Prostate gland (tissue), 2 donors: Measurements from ENCODE around the gene TRAF2. TPM values are rescaled to one million over a fixed set of nuclear protein-coding genes. Genes with fewer than 3 reads are reported as not detected.
A peak's percentile ranks its signal among the peaks of the same experiment; 100 is the strongest.
"Not testable (repeated sequence)": the region's sequence is repeated elsewhere in the genome, so short reads cannot be mapped to it uniquely, and the experiment has no call there.

Experiments
- DNase-seq: peaks from one replicate; pipeline ENCODE4 v3.0.0-alpha.2; 2019; ENCODE audit warnings: low spot score
- H3K27ac ChIP-seq, 2 donors: fragments of 200-600 bp; sonication (generic); 2 replicates each; pipeline ENCODE4 v1.5.1; 2017 to 2019
- H3K27me3 ChIP-seq: fragments of 200-600 bp; sonication (generic); replicated peaks from 2 replicates; pipeline ENCODE4 v1.5.1; 2019; ENCODE audit not compliant: insufficient read depth
- H3K36me3 ChIP-seq, 2 donors: fragments of 200-600 bp; sonication (generic); 1 replicate in 1 of 2; 2 replicates in 1 of 2; pipeline versions ENCODE4 v1.5.1 to v1.8.1; 2017 to 2019
- H3K4me1 ChIP-seq: fragments of 200-600 bp; sonication (generic); replicated peaks from 2 replicates; pipeline ENCODE4 v1.5.1; 2019
- H3K4me3 ChIP-seq, 2 donors: fragments of 200-600 bp; sonication (generic); 2 replicates each; pipeline ENCODE4 v1.5.1; 2017 to 2019
- H3K9me3 ChIP-seq: fragments of 200-600 bp; sonication (generic); 2 replicates; pipeline ENCODE4 v1.5.1; 2017
- POLR2A ChIP-seq: fragments of 450-650 bp; IDR thresholded peaks from one replicate; pipeline ENCODE4 v1.6.1; 2016; ENCODE audit warnings: antibody characterized with exemption, mild to moderate bottlenecking
- POLR2AphosphoS5 ChIP-seq: sonication (generic); formaldehyde crosslinking; IDR thresholded peaks from one replicate; pipeline ENCODE4 v1.6.1; 2017; ENCODE audit warnings: antibody characterized with exemption
- WGBS: methylation state at CpG from one replicate; pipeline ENCODE4 v1.1.5; 2018; 5-methylcytosine and 5-hydroxymethylcytosine counted together
- intact Hi-C: fragments of 100-400 bp; cut with DNase I; formaldehyde crosslinking; loops from one replicate; pipeline ENCODE4 v1.14.2; 2022
- total RNA-seq, 2 donors: library from RNA; depleted of rRNA; stranded (reverse); fragments of >200 nt; gene quantifications; one replicate each; pipeline ENCODE4 v1.1.0, GENCODE V29; 2016
- TF ChIP-seq, protein P1 (sequence below), 4 experiments: fragments of 200-600 bp in 2 of 4; fragments of 450-650 bp in 2 of 4; sonication (generic) in 2 of 4; IDR thresholded peaks; 1 replicate in 3 of 4; 2 replicates in 1 of 4; pipeline ENCODE4 v1.5.1; 2016 to 2019; ENCODE audit warnings: antibody characterized with exemption in 4 of 4, mild to moderate bottlenecking in 2 of 4, moderate library complexity in 2 of 4

The TRAF2 gene, protein sequence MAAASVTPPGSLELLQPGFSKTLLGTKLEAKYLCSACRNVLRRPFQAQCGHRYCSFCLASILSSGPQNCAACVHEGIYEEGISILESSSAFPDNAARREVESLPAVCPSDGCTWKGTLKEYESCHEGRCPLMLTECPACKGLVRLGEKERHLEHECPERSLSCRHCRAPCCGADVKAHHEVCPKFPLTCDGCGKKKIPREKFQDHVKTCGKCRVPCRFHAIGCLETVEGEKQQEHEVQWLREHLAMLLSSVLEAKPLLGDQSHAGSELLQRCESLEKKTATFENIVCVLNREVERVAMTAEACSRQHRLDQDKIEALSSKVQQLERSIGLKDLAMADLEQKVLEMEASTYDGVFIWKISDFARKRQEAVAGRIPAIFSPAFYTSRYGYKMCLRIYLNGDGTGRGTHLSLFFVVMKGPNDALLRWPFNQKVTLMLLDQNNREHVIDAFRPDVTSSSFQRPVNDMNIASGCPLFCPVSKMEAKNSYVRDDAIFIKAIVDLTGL
- 10 to 100 TPM; 23.6 to 24.2 TPM for total RNA-seq

DNA sequence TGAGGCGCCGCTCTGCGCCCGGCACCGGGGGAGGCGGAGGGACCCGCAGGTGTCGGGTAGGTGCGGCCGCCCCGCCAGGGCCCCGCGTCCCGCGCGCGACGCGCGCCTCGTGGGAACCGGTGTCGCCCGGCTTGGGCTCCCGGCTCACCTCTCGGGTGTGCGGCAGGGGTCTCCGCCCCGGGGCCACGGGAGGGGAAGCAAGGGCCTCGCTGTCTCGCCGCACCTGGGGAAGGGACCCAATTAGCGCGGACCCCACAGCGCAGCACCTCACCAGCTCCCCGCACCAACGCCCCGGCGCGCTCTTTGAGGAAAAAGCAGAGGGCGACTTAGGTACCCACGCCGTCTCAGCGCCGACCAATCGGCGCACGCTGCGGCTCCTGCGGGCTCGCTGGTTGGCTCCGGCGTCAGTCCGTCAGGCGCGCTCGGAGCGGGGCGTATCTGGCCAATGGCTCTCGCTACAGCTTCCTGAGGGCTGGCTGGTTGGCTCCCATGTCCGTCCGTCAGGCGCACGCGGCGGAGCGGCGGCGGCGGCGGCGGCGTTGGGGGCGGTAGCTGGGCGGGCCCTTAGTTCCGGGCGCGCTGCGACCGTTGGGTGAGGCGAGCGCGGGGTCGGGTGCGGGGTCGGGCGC is at the start of gene TRAF2:
Gene TRAF2, plus strand, starts transcription at position 567 of the 629 bp plus-strand sequence. CDS start 12,225 bp downstream, outside the sequence.
- peak; percentile 98 for DNase-seq
- Histone ChIP-seq H3K27ac (peak within 1 kb of the TSS; percentile 72 to 80), H3K27me3 (no peaks in the 10 kb centered on the region), H3K36me3 (no peaks in the 10 kb centered on the region), H3K4me1 (peaks cover 2% of the 10 kb centered on the region), H3K4me3 (peak within 1 kb of the TSS; percentile 93 to 99), H3K9me3 (no peaks in the 10 kb centered on the region)
- TF ChIP-seq, protein P1, sequence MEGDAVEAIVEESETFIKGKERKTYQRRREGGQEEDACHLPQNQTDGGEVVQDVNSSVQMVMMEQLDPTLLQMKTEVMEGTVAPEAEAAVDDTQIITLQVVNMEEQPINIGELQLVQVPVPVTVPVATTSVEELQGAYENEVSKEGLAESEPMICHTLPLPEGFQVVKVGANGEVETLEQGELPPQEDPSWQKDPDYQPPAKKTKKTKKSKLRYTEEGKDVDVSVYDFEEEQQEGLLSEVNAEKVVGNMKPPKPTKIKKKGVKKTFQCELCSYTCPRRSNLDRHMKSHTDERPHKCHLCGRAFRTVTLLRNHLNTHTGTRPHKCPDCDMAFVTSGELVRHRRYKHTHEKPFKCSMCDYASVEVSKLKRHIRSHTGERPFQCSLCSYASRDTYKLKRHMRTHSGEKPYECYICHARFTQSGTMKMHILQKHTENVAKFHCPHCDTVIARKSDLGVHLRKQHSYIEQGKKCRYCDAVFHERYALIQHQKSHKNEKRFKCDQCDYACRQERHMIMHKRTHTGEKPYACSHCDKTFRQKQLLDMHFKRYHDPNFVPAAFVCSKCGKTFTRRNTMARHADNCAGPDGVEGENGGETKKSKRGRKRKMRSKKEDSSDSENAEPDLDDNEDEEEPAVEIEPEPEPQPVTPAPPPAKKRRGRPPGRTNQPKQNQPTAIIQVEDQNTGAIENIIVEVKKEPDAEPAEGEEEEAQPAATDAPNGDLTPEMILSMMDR (IDR thresholded peaks at IDR 0.05): peak in 1 of 4 experiments; percentile 40
- TF ChIP-seq POLR2A (peak; percentile 77), POLR2AphosphoS5 (peak; percentile 89)
- WGBS: 2% methylated on average over 76 of the region's 88 CpGs
- intact Hi-C loops: no loop called here

DNA sequence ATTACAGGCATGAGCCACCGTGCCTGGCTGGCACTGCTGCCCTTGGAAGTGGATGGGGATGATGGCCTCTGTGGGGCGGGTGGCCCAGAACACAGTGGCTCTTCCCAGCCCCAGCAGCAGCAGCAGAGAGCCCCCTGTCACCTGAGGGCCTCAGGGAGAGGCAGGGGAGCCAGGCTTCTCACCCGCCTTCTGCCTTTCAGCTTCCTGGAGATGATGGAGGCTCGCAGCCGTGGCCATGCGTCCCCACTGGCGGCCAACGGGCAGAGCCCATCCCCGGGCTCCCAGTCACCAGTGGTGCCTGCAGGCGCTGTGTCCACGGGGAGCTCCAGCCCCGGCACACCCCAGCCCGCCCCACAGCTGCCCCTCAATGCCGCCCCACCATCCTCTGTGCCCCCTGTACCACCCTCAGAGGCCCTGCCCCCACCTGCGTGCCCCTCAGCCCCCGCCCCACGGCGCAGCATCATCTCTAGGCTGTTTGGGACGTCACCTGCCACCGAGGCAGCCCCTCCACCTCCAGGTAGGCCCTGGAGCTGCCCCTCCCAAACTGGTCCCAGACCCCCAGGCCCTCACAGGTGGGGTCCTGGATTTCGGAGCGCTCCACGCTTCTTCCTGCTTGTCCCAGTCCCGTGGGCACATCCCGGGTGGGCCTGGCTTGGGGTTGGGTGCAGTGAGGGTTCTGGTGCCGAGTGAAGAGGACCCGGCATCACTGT is 49.0 kb upstream of the TRAF2 start:
- Histone ChIP-seq H3K27ac (no peak overlapping the region), H3K9me3 (no peaks in the 10 kb centered on the region), H3K36me3 (peaks cover 3 to 6% of the 10 kb centered on the region in 2 donors), H3K27me3 (no peaks in the 10 kb centered on the region), H3K4me3 (no peak overlapping the region), H3K4me1 (peaks cover 2% of the 10 kb centered on the region)
- intact Hi-C loops: no loop called here
- DNase-seq: no peak
- 91% methylated on average over 24 of the region's 27 CpGs for WGBS
- TF ChIP-seq POLR2AphosphoS5 (no peak), POLR2A (no peak)
- TF ChIP-seq, protein P1 (IDR thresholded peaks at IDR 0.05): no peak

DNA sequence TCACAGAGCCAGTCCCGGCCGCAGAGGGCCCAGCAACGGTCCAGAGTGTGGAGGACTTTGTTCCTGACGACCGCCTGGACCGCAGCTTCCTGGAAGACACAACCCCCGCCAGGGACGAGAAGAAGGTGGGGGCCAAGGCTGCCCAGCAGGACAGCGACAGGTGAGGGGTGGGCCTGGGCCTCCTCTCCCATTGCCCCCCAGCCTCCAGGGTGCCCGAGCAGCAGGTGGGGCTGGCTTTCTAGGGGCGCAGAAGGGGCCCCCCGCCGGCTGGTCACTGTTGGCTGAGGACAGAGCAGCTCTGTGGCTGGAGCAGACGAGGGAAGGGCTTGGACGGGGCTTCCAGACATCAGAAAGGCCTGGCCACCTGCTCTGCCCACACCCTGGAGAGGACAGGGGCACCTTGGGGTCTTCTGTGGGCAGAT is 48.4 kb upstream of the TRAF2 start:
- H3K4me3 ChIP-seq, H3K9me3 ChIP-seq, intact Hi-C loops, H3K36me3 ChIP-seq, H3K27ac ChIP-seq, H3K4me1 ChIP-seq, DNase-seq, H3K27me3 ChIP-seq: not testable (repeated sequence)
- 85% methylated on average over 15 of the region's 15 CpGs for WGBS

DNA sequence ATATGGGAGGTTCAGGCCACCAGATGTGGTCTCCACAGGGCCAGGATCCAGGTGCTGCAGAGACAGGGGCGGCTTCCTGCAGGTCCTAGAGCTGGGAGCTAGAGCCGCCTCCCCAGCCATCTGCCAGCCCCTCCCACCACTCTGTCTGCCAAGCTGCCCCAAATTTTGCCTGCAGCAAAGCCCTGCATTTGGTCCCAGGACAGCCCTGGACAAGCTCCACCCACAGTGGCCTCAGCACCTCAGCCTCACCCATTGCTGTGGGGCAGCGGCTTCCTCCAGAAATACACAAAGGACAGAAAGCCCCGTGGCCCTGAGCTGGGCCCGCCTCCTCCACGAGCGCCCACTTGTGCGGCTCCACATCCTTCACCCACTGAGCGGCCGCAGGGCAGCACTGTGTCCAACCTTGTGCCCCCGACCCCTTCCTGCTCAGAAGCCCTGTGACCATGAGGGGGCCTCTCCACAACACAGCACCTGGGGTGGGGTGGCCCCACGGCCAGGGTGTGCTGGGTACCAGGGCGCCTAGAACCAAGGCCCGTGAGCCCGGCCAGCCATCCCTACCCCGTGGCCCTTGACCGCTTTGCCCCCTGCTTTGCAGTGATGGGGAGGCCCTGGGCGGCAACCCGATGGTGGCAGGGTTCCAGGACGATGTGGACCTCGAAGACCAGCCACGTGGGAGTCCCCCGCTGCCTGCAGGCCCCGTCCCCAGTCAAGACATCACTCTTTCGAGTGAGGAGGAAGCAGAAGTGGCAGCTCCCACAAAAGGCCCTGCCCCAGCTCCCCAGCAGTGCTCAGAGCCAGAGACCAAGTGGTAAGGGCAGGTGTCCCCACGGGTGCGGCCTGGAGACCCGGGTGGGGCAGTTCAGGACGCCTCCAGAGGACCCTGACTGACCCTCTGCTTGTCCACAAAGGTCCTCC is 47.7 kb upstream of the TRAF2 start:
- TF ChIP-seq POLR2A: no peak
- WGBS: 88% methylated on average over 27 of the region's 29 CpGs
- Histone ChIP-seq H3K27ac (no peak overlapping the region), H3K27me3 (no peaks in the 10 kb centered on the region), H3K4me3 (no peak overlapping the region), H3K4me1 (peaks cover 6% of the 10 kb centered on the region), H3K36me3 (peaks cover 0 to 3% of the 10 kb centered on the region in 2 donors), H3K9me3 (no peaks in the 10 kb centered on the region)
- intact Hi-C loops: no loop called here
- no peak for DNase-seq
